ENCODE measurements around the gene ADAMTS17.
A peak's percentile ranks its signal among the peaks of the same experiment; 100 is the strongest.

Gene ADAMTS17

DNA sequence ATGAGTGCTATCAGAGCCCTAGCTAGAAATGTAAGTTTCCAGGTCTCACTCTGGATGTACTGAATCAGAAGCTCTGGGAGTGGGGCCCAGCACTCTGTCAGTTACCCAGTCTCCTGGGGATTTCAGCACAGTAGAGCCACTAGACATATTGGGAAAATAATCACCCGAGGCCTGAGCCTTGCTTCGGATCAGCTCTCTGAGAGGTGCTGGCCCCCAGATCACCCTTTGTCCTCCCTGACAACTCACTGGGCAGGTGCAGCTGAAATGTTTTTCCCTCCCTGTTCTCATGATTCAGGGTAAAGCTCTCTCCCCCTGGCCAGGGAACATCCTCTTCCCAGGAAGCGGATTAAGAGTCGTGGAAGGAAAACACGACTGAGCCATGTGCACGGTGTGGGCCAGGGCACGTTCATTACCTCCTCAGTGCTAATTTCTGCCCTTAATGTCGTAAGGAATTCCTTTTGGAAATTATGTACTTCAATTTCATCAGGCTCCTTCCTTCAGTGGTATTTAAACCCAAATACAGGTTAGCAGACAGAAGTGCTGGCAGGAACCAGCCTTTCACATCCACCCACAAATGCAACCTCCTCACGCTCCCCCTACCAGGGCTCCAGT lies 311.8 kb downstream of the ADAMTS17 start:
- DNase-seq (ENCODE audit: low read depth in 2 of 2) = no peak

DNA sequence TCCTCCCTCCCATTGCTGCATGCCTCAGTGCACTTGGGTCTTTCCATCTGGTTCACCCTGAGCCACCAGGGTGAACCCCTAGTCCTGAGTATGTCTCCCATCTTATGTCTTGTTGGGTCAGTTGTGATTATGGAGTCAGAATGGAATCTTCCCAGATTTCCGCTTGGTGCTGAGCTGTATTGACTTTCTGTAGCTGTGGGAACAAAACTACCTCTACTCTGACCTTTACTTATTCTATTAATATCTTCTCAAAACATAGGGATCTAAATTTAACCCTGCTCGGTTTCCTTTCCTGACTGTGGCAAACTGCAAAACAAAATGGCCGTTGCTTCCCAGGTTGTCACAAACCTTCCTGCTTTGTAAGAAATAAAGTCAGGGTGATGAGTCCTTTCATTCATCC lies 312.7 kb downstream of the ADAMTS17 start:
- DNase-seq (ENCODE audit: low read depth in 2 of 2) = no peak

- no peak for DNase-seq (ENCODE audit: low read depth in 2 of 2)
Measured at GRCh38 chr15:100026041-100026440, 315.7 kb downstream of the ADAMTS17 start.

GRCh38 chr15:100022806-100023205 lies 319.0 kb downstream of the ADAMTS17 start:
- no peak for DNase-seq (ENCODE audit: low read depth in 2 of 2)

DNA sequence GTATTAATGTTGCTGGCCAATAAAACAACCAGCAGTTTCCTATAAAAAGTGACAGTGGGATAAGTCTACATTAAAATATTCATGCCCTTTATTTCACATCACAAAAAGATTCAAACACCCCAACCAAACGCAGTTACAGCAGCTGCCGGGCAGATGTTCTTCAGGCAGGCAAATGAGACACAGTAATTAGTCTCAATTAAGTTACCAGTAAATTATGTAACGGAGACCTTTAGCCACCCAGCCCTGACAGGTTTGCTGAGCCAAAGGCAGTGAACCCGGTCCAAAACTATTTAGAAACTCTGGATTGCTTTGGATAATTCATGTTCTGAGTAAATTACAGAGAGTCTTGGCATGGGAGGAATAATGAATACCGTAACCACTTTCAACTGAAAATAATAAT lies 319.4 kb downstream of the ADAMTS17 start:
- DNase-seq (ENCODE audit: low read depth in 2 of 2) = no peak

- no peak for DNase-seq (ENCODE audit: low read depth in 2 of 2)
Measured at GRCh38 chr15:100021653-100022052, 320.1 kb downstream of the ADAMTS17 start.

DNA sequence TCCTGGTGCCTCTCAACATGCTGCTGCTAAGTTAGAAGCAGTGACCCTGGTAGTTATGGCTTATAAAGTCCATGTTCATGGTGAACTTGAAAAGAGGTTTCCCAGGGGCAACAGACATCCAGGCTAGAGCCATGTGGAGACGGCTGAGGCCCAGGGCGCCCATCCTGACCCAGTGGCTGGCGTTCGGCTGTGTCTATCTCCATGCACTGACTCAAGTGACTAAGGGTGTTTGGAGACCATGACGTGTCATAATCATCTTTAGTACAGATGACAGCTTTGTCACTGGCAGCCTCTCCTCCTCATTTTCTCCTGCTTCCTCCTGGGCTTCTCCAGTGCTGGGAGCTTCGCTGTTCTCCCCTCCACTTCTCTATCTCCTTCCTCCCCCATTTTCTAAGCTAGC lies 321.2 kb downstream of the ADAMTS17 start:
- DNase-seq (ENCODE audit: low read depth in 2 of 2) = no peak

DNA sequence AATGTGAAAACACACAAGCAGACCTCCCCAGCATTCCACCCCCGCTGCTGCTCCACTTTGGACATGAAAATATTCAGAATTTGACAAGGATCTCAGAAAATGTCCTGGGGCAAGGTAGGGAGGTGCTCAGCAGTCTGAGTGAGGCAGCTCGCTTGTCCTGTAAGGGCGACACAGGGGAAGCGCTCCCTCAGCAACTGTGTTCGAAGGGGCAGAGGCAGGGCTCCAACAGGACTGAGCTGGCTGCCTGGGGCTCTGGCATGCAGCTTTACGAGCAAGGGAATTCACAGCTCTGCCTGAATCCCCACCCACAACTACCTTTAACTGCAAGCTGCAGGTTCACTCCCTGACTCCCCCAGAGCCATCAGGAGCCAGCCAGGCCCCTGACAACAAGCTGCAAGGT lies 321.6 kb downstream of the ADAMTS17 start:
- no peak for DNase-seq (ENCODE audit: low read depth in 2 of 2)

DNA sequence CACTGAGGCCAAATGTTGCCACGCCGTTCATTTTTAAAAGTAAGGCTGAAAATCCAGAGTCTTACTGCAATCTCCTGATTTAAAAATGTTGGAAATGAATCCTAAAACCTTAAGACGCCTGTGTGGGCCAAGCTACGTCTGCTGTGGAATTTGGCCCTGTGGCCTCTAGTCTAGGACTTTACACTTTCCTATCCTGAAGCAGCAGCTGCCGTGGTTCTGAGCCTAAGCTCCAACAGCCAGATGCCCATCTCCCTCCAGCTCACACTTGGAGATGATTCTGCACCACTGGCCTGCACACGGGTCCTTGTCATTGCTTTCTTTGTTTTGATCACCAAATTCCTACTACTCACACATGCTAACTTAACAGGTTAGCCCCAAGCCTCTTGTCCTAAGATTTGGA lies 322.2 kb downstream of the ADAMTS17 start:
- no peak for DNase-seq (ENCODE audit: low read depth in 2 of 2)

GRCh38 chr15:100018191-100018590 lies 323.6 kb downstream of the ADAMTS17 start:
- DNase-seq (ENCODE audit: low read depth in 2 of 2) = no peak

DNA sequence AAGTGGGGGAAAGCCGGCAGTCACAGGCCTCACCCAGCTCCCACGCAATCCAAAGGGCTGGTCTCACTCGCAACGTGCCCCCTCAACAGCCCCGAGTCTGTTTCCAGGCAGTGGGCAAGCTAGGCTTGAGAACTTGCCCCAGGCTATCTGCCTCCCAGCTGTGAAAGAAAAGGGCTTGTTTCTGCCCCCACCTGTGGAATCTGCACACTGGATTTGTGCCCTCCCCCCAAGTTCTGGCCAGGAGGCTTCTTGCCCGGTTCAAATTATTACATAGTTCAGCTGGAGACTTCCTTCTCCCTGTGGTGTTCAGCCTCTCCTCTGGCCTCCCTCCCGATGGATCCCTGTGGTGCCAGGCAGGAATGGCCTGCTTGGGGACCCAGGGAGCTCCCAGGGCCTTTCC lies 324.6 kb downstream of the ADAMTS17 start:
- no peak for DNase-seq (ENCODE audit: low read depth in 2 of 2)

DNA sequence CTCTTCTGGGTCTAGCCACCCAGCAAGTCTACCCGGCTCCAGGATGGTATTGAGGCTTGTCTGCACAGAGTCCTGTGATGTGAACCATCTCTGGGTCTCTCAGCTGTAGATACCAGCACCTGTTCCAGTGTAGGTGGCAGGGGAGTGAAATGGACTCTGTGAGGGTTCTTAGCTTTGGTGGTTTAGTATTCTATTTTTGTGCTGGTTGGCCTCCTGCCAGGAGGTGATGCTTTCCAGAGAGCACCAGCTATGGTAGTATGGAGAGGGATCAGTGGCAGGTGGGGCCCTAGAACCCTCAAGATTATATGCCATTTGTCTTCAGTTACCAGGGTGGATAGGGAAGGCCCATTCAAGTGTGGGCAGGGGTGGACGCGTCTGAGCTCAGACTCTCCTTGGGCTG lies 325.1 kb downstream of the ADAMTS17 start:
- DNase-seq (ENCODE audit: low read depth in 2 of 2) = no peak

DNA sequence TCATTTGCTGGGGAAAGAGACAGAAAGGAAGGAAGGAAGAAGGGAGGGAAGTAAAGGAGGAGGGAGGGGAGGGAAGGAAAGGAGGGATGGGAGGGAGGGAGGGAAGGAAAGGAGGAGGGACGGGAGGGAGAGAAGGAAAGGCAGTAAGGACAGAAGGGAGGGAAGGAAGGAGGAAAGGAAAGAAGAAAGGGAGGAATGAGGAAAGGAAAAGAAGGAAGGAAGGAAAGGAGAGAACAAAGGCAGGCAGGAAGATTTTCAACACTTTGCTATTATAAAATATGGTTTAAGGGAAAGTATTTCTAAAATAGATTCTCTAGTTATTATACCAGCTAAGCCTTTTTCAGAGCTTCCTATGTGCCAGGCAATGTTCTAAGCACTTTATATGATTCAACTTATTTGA lies 330.5 kb downstream of the ADAMTS17 start:
- no peak for DNase-seq (ENCODE audit: low read depth in 2 of 2)

- DNase-seq (ENCODE audit: low read depth in 2 of 2) = no peak
Measured at GRCh38 chr15:100009372-100009771, 332.4 kb downstream of the ADAMTS17 start.

GRCh38 chr15:100008258-100008657 lies 333.5 kb downstream of the ADAMTS17 start:
- no peak for DNase-seq (ENCODE audit: low read depth in 2 of 2)

GRCh38 chr15:100007609-100008008 lies 334.2 kb downstream of the ADAMTS17 start:
- no peak for DNase-seq (ENCODE audit: low read depth in 2 of 2)

GRCh38 chr15:100005715-100006114 lies 336.1 kb downstream of the ADAMTS17 start:
- DNase-seq (ENCODE audit: low read depth in 2 of 2) = no peak

DNA sequence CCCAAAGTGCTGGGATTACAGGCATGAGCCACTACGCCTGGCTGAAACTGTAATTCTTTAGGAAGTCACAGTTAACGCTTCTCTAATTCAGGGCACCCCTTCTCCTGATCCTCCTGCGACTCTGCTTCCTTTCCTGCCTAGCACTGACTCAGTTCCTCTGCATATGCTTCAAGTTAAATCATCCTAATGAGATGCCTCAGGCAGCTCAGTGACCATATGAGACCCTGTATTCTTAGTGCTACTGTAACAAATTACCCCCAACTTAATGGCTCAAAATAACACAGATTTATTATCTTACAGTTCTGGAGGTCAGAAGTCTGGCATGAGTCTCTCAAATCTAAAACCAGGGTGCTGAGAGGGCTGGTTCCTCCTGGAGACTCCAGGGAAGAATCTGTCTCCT lies 336.8 kb downstream of the ADAMTS17 start:
- DNase-seq (ENCODE audit: low read depth in 2 of 2) = no peak

DNA sequence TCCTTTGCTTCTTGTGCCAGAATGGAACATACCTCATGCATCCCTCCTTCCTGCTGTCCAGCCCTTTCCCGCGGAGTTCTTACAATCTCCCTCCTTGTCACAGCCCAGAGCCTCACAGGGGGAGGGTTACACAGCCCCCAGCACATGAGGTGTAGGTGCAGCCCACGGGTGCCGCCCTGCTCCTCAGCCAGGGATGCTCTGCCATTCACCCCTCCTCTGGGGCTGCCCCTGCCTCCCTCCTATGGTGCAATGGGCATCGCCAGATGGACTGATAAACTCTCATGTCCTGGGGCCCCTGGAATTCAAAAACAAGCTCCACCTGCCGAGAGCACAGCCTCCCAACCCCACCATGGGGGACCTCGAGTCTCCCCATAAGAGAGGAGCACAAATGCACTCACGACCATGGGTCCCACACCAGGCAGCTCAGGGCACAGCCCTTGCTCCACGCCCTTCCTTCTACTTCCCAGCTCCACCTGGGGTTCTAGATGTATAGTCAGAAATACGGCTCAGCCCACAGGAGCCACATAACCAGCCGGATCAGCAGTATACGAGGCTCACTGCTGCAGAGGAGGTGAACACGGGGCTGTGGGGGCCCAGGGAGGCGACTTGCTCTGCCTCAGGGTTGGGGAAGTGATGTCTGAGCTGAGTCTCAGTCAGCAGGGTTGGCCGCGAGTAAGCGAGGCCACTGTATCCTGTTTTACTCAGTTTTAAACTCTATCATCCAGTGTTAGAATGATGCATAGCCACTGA lies 338.8 kb downstream of the ADAMTS17 start:
- DNase-seq (ENCODE audit: low read depth in 2 of 2) = no peak

- DNase-seq (ENCODE audit: low read depth in 2 of 2) = no peak
Measured at GRCh38 chr15:100002086-100002620, 339.6 kb downstream of the ADAMTS17 start.

- DNase-seq (ENCODE audit: low read depth in 2 of 2) = peak; percentile 22 to 27
Measured at GRCh38 chr15:100001405-100001804, 340.4 kb downstream of the ADAMTS17 start.

DNA sequence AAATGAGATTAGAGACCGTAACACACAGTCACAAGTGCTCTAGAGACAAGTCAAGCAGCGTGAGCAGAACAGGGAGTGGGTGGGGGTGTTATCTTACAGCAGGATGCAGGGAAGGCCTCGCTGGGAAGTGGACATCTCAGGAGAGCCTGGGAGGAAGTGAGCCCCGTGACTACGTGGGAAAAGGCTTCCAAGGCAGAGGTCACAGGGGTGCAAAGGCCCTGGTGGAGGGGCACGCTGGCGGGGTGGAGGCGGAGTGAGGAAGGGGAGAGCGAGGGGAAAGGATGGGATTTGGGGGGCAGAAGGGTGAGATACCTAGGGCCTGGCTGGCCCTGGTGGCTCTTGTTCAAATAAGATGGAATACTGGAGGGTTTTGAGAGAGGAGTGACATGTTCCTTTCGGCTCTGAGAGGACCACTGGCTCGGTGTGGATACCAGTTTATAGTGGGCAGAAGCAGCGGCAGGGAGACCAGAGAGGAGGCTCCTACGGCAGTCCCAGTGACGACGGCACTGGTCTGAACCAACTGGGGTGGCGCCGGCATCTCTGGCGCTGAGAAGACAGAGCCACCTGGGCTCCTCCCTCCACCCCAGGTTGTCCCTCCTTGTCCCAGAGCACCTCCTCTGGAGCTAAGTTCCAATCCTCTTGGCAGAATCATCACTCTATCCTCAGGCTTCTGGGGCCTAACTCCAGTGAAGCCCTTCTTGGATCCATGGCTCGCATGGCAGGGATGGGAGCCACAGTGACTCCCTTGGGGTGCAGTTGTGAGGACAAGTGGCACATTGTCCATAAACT lies 342.3 kb downstream of the ADAMTS17 start:
- no peak for DNase-seq (ENCODE audit: low read depth in 2 of 2)

- DNase-seq (ENCODE audit: low read depth in 2 of 2) = no peak
Measured at GRCh38 chr15:99998661-99999101, 343.1 kb downstream of the ADAMTS17 start.
